Retina (tissue), 1 donor: ENCODE results near the gene LZTS2.
"Not testable (repeated sequence)": the region's sequence is repeated elsewhere in the genome, so short reads cannot be mapped to it uniquely, and the experiment has no call there.

Experiments used
- DNase-seq: peaks from one replicate; pipeline ENCODE4 v3.0.0-alpha.2; 2016

The LZTS2 gene

GRCh38 chr10:100999742-101000126 is at the start of gene LZTS2:
TSS of gene LZTS2 (plus strand) at chr10:100999808. CDS start at chr10:101002539, 2,731 bp downstream.
- no peak for DNase-seq

GRCh38 chr10:100960251-100960650 is 39.4 kb upstream of the LZTS2 start:
- no peak for DNase-seq

- no peak for DNase-seq
These were observed 37.1 kb upstream of the LZTS2 start for GRCh38 chr10:100962351-100963080.

GRCh38 chr10:100963826-100964225 is 35.8 kb upstream of the LZTS2 start:
- DNase-seq, result no peak

GRCh38 chr10:100965820-100966219 is 33.8 kb upstream of the LZTS2 start:
- DNase-seq, result no peak

GRCh38 chr10:100966887-100967286 is 32.7 kb upstream of the LZTS2 start:
- DNase-seq, result no peak

- DNase-seq, result no peak
These were observed 32.3 kb upstream of the LZTS2 start for GRCh38 chr10:100967332-100967731.

GRCh38 chr10:100968062-100968736 is 31.4 kb upstream of the LZTS2 start:
- DNase-seq, result no peak

GRCh38 chr10:100968863-100969186 is 30.8 kb upstream of the LZTS2 start:
- DNase-seq, result no peak

GRCh38 chr10:100969187-100970075 is 30.2 kb upstream of the LZTS2 start, which contains the start of gene SEMA4G:
TSS of gene SEMA4G (plus strand) at chr10:100969504. CDS start at chr10:100972913, 3,409 bp downstream.
- peak; percentile 87 for DNase-seq

- no peak for DNase-seq
These were observed 29.3 kb upstream of the LZTS2 start for GRCh38 chr10:100970076-100970913.

- no peak for DNase-seq
These were observed 28.4 kb upstream of the LZTS2 start for GRCh38 chr10:100970914-100971811.

GRCh38 chr10:100972115-100972903 is 27.3 kb upstream of the LZTS2 start:
- DNase-seq, result no peak

GRCh38 chr10:100972904-100973535 is 26.6 kb upstream of the LZTS2 start:
- no peak for DNase-seq

GRCh38 chr10:100975397-100975796 is 24.2 kb upstream of the LZTS2 start:
- not testable (repeated sequence) for DNase-seq

GRCh38 chr10:100976906-100977305 is 22.7 kb upstream of the LZTS2 start:
- no peak for DNase-seq

- no peak for DNase-seq
These were observed 22.2 kb upstream of the LZTS2 start for GRCh38 chr10:100977436-100977835.

- DNase-seq, result no peak
These were observed 21.3 kb upstream of the LZTS2 start for GRCh38 chr10:100978121-100978900.

GRCh38 chr10:100978901-100979195 is 20.8 kb upstream of the LZTS2 start:
- no peak for DNase-seq
